Coronary artery (tissue), 2 donors: ENCODE measurements around the gene ZSCAN30.
A peak's percentile ranks its signal among the peaks of the same experiment; 100 is the strongest.

Source experiments
- DNase-seq: peaks from one replicate; pipeline ENCODE4 v3.0.0-alpha.2; 2017; ENCODE audit warnings: low spot score
- H3K27ac ChIP-seq, 2 donors: fragments of 200-600 bp; sonication (generic); one replicate each; pipeline ENCODE4 v1.5.1; 2016 to 2019
- H3K4me3 ChIP-seq: fragments of 200-600 bp; sonication (generic); 2 replicates; pipeline ENCODE4 v1.5.1; 2016; ENCODE audit warnings: mild to moderate bottlenecking, moderate library complexity
- CTCF ChIP-seq: fragments of 200-600 bp; sonication (generic); IDR thresholded peaks from one replicate; pipeline ENCODE4 v1.5.1; 2019; ENCODE audit warnings: antibody characterized with exemption

Gene ZSCAN30

GRCh38 chr18:35326695-35327387 is 36.8 kb upstream of the ZSCAN30 start:
- H3K4me3 ChIP-seq = no peak overlapping the region
- no peak overlapping the region for H3K27ac ChIP-seq
- TF ChIP-seq CTCF = no peak
- DNase-seq = no peak

GRCh38 chr18:35324926-35325655 is 35.1 kb upstream of the ZSCAN30 start:
- no peak overlapping the region for H3K27ac ChIP-seq
- no peak overlapping the region for H3K4me3 ChIP-seq
- DNase-seq = no peak
- no peak for TF ChIP-seq CTCF

GRCh38 chr18:35322486-35323458 is 32.7 kb upstream of the ZSCAN30 start:
- no peak for DNase-seq
- no peak for TF ChIP-seq CTCF
- H3K4me3 ChIP-seq = no peak overlapping the region

GRCh38 chr18:35311496-35311895 is 21.5 kb upstream of the ZSCAN30 start:
- no peak for TF ChIP-seq CTCF
- Histone ChIP-seq H3K4me3 (no peak overlapping the region), H3K27ac (no peak overlapping the region)
- DNase-seq = no peak

More at GRCh38 chr18:35322486-35323458, 32.7 kb upstream of the ZSCAN30 start:
- no peak overlapping the region for H3K27ac ChIP-seq

GRCh38 chr18:35306588-35307250 is 16.7 kb upstream of the ZSCAN30 start:
- Histone ChIP-seq H3K27ac (no peak overlapping the region), H3K4me3 (peak overlapping the region; percentile 15)
- no peak for TF ChIP-seq CTCF
- no peak for DNase-seq

GRCh38 chr18:35303610-35304009 is 13.6 kb upstream of the ZSCAN30 start:
- no peak for TF ChIP-seq CTCF
- no peak for DNase-seq
- Histone ChIP-seq H3K27ac (no peak overlapping the region), H3K4me3 (no peak overlapping the region)
